Kidney (tissue), 14 donors: ENCODE results near the gene CMAS. TPM values are rescaled to one million over a fixed set of nuclear protein-coding genes. Genes with fewer than 3 reads are reported as not detected.

Experiments used
- DNase-seq, 5 donors: peaks; one replicate each; pipeline ENCODE4 v3.0.0-alpha.2; 2013 to 2020
- FAIRE-seq: peaks from 2 replicates; lab custom pipeline; 2012; peaks lifted over from hg19 to GRCh38; lab: Jason Lieb, UNC
- H3K27ac ChIP-seq, 2 donors: one replicate each; pipeline ENCODE4 v1.7.0; 2013; ENCODE audit warnings: low read depth in 2 of 2, low read length in 2 of 2, inconsistent platforms in 1 of 2
- H3K27me3 ChIP-seq: one replicate; pipeline ENCODE4 v1.7.1; 2013; ENCODE audit warnings: low read length, inconsistent platforms; ENCODE audit not compliant: control insufficient read depth, insufficient read depth
- H3K36me3 ChIP-seq, 3 donors: one replicate each; pipeline versions ENCODE4 v1.7.0 to v1.7.1; 2013; ENCODE audit warnings: low read length in 3 of 3, control low read depth in 1 of 3, inconsistent platforms in 1 of 3; ENCODE audit not compliant: insufficient read depth in 3 of 3, control insufficient read depth in 2 of 3
- H3K4me1 ChIP-seq, 3 donors: one replicate each; pipeline versions ENCODE4 v1.7.0 to v1.7.1; 2013; ENCODE audit warnings: low read length in 3 of 3, inconsistent platforms in 1 of 3, low read depth in 1 of 3; ENCODE audit not compliant: control insufficient read depth in 2 of 3, insufficient read depth in 2 of 3
- H3K4me3 ChIP-seq, 3 donors: one replicate each; pipeline versions ENCODE4 v1.7.0 to v1.8.1; 2013; ENCODE audit warnings: low read length in 3 of 3, control low read depth in 1 of 3, inconsistent platforms in 1 of 3
- H3K9ac ChIP-seq, 3 donors: one replicate each; pipeline versions ENCODE4 v1.7.0 to v1.7.1; 2013; ENCODE audit warnings: low read length in 3 of 3, control low read depth in 1 of 3, inconsistent platforms in 1 of 3
- H3K9me3 ChIP-seq, 3 donors: one replicate each; pipeline versions ENCODE4 v1.7.0 to v1.7.1; 2013; ENCODE audit warnings: low read length in 3 of 3, control low read depth in 1 of 3, inconsistent platforms in 1 of 3; ENCODE audit not compliant: control insufficient read depth in 2 of 3, insufficient read depth in 1 of 3
- intact Hi-C: fragments of 100-400 bp; cut with DNase I; formaldehyde crosslinking; loops from one replicate; pipeline ENCODE4 v1.11.1; 2022
- polyA plus RNA-seq: library from polyadenylated mRNA; stranded (reverse); fragments of 350-450 nt; fragmentation: Illumina TruSeq; extraction: RNeasy Lipid Tissue Mini Kit (QIAGEN cat#74804); gene quantifications from one replicate; pipeline ENCODE4 v1.2.3, GENCODE V29; 2014; ENCODE audit warnings: low read depth, low replicate concordance; ENCODE audit not compliant: insufficient read depth
- total RNA-seq: library from RNA; stranded (reverse); fragmentation: NEBNext Ultra II Directional; extraction: Animal tissue kit (Norgen Biotek cat#: 25700); gene quantifications from one replicate; pipeline ENCODE4 v1.2.1, GENCODE V29; 2021
- TF ChIP-seq, protein P1 (sequence below): IDR thresholded peaks from 3 replicates; pipeline ENCODE4 v1.5.1; 2012; ENCODE audit warnings: mild to moderate bottlenecking, moderate library complexity, borderline replicate concordance; ENCODE audit not compliant: insufficient read depth; ENCODE audit errors: extremely low read depth
- donor health status: control.
- donor health status: control.
- donor health status: control.
- donor health status: control.
- donor health status: control.
- donor health status: DM: yes; HTN: yes; CAD: no.
- donor health status: Normal renal cell carcinoma (clear cell type).

CMAS gene
- total and polyA plus RNA-seq, 2 donors from 2014 or later: 29.2 to 45.2 TPM

DNA sequence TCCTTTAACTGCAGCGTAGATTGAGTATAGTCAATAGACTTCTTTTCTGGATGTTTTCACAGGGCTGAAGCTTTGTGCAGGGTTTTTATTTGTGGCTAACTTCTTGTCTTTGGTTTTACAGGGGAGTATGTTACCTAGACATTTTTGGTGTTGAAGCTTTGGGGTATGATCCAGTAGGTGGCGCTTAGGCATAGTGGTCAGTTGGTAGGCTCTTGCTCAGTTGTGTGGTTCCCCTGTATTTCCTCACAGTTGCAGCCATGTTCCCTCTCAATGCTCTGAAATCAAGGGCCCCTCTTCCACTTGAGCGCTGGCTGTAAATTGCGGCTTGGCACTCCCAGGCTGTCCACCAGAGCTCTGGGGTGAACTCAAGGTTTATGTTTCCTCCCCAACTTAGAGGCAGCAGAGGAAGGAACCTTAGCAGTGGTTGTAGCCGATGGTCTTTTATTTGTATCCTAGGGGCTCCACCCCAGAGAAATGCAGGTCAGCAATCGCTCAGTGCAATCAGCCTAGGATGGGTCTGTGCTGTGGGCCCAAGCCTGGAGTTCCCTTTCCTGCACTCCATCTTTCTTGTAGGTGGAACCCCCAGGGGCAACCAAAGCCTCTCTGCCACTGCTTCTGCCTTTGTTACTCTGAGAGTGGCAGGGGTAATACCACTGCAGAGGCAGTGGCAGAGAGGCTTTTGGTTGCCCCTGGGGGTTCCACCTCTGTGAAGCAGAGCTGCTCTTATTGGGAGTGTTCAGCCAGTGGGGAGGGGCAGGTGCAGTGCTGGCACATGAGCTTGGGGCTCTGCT, 55.1 kb downstream of the CMAS start:
- H3K9me3 ChIP-seq: no peaks in the 10 kb centered on the region
- intact Hi-C loops: loop anchor here (10.0 kb wide), 1 partner anchor 234 kb away; the partner anchor contains the start of gene ST8SIA1
- TF ChIP-seq, protein P1, sequence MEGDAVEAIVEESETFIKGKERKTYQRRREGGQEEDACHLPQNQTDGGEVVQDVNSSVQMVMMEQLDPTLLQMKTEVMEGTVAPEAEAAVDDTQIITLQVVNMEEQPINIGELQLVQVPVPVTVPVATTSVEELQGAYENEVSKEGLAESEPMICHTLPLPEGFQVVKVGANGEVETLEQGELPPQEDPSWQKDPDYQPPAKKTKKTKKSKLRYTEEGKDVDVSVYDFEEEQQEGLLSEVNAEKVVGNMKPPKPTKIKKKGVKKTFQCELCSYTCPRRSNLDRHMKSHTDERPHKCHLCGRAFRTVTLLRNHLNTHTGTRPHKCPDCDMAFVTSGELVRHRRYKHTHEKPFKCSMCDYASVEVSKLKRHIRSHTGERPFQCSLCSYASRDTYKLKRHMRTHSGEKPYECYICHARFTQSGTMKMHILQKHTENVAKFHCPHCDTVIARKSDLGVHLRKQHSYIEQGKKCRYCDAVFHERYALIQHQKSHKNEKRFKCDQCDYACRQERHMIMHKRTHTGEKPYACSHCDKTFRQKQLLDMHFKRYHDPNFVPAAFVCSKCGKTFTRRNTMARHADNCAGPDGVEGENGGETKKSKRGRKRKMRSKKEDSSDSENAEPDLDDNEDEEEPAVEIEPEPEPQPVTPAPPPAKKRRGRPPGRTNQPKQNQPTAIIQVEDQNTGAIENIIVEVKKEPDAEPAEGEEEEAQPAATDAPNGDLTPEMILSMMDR: peak; percentile 37
- H3K4me3 ChIP-seq: no peak overlapping the region
- no peak overlapping the region for H3K9ac ChIP-seq
- H3K4me1 ChIP-seq: no peaks in the 10 kb centered on the region
- FAIRE-seq (no peak), DNase-seq (peak in 2 of 5 donors; percentile 8 to 30)
- no peak overlapping the region for H3K27ac ChIP-seq
- no peaks in the 10 kb centered on the region for H3K36me3 ChIP-seq
- H3K27me3 ChIP-seq: no peaks in the 10 kb centered on the region

GRCh38 chr12:22101749-22102243, 55.8 kb downstream of the CMAS start:
- Histone ChIP-seq H3K9ac (no peak overlapping the region), H3K27ac (no peak overlapping the region), H3K9me3 (peaks cover 0 to 3% (median 0%) of the 10 kb centered on the region in 3 donors), H3K36me3 (no peaks in the 10 kb centered on the region), H3K4me1 (no peaks in the 10 kb centered on the region), H3K4me3 (no peak overlapping the region), H3K27me3 (no peaks in the 10 kb centered on the region)
- DNase-seq (no peak), FAIRE-seq (no peak)
- intact Hi-C loops: loop anchor here (10.0 kb wide), 1 partner anchor 233 kb away; the partner anchor contains the start of gene ST8SIA1
- TF ChIP-seq, protein P1: no peak

DNA sequence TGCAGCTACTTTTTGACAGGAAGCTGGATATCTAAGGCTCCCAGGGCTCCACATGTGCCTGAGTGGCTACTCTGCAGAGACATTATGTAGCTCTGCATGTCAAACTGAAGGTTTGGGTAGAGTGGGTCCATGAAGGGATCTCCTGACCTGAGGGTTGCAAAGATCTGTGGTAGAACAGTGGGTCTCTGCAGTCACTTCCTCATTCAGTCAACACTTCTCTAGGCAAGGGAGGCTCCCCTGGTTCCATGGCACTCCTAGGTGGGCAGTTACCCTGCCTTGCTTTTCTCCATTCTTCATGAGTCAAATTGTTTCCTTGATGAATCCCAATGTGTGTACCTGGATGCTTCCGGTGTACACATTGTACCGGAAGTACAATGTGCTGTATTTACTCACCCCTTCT, 57.4 kb downstream of the CMAS start:
- DNase-seq: no peak
- H3K9ac ChIP-seq: no peak overlapping the region
- H3K4me1 ChIP-seq: no peaks in the 10 kb centered on the region
- H3K27me3 ChIP-seq: no peaks in the 10 kb centered on the region
- H3K27ac ChIP-seq: no peak overlapping the region
- H3K4me3 ChIP-seq: no peak overlapping the region
- H3K36me3 ChIP-seq: no peaks in the 10 kb centered on the region
- intact Hi-C loops: loop anchor here (10.0 kb wide), 1 partner anchor 231 kb away; the partner anchor contains the start of gene ST8SIA1
- TF ChIP-seq, protein P1: no peak
- H3K9me3 ChIP-seq: peaks cover 0 to 4% (median 0%) of the 10 kb centered on the region in 3 donors
- FAIRE-seq: no peak
